ENCODE measurements around the gene ARG1. TPM values are rescaled to one million over a fixed set of nuclear protein-coding genes. Genes with fewer than 3 reads are reported as not detected.

ARG1 gene
- total RNA-seq, 4 donors from 2014 or later, result 0.81 TPM; not detected in 3

GRCh38 chr6:131587909-131588308 is 14.9 kb downstream of the ARG1 start:
- TF ChIP-seq, protein P1, sequence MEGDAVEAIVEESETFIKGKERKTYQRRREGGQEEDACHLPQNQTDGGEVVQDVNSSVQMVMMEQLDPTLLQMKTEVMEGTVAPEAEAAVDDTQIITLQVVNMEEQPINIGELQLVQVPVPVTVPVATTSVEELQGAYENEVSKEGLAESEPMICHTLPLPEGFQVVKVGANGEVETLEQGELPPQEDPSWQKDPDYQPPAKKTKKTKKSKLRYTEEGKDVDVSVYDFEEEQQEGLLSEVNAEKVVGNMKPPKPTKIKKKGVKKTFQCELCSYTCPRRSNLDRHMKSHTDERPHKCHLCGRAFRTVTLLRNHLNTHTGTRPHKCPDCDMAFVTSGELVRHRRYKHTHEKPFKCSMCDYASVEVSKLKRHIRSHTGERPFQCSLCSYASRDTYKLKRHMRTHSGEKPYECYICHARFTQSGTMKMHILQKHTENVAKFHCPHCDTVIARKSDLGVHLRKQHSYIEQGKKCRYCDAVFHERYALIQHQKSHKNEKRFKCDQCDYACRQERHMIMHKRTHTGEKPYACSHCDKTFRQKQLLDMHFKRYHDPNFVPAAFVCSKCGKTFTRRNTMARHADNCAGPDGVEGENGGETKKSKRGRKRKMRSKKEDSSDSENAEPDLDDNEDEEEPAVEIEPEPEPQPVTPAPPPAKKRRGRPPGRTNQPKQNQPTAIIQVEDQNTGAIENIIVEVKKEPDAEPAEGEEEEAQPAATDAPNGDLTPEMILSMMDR (IDR thresholded peaks at IDR 0.05), result no peak
- TF ChIP-seq EP300 (IDR thresholded peaks at IDR 0.05), result no peak
- no peak for TF ChIP-seq POLR2AphosphoS5 (IDR thresholded peaks at IDR 0.05)
- TF ChIP-seq POLR2A (IDR thresholded peaks at IDR 0.05), result no peak
- H3K36me3 ChIP-seq, result peaks cover 14 to 100% of the 10 kb centered on the region in 2 donors

GRCh38 chr6:131588643-131589042 is 15.6 kb downstream of the ARG1 start:
- Histone ChIP-seq H3K4me1 (no peaks in the 10 kb centered on the region), H3K27me3 (no peaks in the 10 kb centered on the region), H3K4me3 (no peak overlapping the region), H3K27ac (no peak overlapping the region), H3K9me3 (no peaks in the 10 kb centered on the region), H3K36me3 (peaks cover 14 to 100% of the 10 kb centered on the region in 2 donors)
- ATAC-seq, result no peak
- TF ChIP-seq POLR2AphosphoS5 (IDR thresholded peaks at IDR 0.05) (no peak), POLR2A (IDR thresholded peaks at IDR 0.05) (no peak), EP300 (IDR thresholded peaks at IDR 0.05) (no peak)
- TF ChIP-seq, protein P1 (IDR thresholded peaks at IDR 0.05), result no peak
- WGBS, 2 donors (ENCODE audit: low coverage in 1 of 2), result 60 to 79% methylated on average over 2 of the region's 2 CpGs

More at GRCh38 chr6:131587909-131588308, 14.9 kb downstream of the ARG1 start:
- Histone ChIP-seq H3K27me3 (no peaks in the 10 kb centered on the region), H3K4me1 (no peaks in the 10 kb centered on the region), H3K9me3 (no peaks in the 10 kb centered on the region), H3K4me3 (no peak overlapping the region), H3K27ac (no peak overlapping the region)
- WGBS, 2 donors (ENCODE audit: low coverage in 1 of 2), result 93 to 94% methylated on average over 4 of the region's 4 CpGs
- no peak for ATAC-seq

DNA sequence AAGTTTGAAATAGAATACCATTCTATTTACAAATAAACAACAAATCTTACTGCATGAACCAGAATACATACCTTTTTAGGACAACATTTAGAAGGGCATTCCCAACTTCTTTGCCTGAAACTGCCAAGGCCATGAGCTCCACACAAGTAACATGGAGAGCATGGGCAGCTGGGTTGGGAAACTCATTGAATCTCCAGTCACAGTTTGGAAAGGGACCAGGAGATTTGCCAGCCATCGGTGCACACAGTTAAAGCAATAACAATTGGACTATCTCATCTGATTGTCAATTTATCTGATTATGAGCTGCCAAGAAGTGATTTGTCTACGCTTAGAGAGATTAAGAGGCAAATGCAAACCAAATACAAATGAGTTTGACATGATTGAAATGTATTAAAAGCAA is 19.9 kb downstream of the ARG1 start:
- ATAC-seq, result no peak
- H3K4me3 ChIP-seq, result no peak overlapping the region
- H3K27me3 ChIP-seq, result no peaks in the 10 kb centered on the region
- H3K27ac ChIP-seq, result no peak overlapping the region
- peaks cover 22 to 100% of the 10 kb centered on the region in 2 donors for H3K36me3 ChIP-seq
- no peak for TF ChIP-seq POLR2A (IDR thresholded peaks at IDR 0.05)
- TF ChIP-seq, protein P1 (IDR thresholded peaks at IDR 0.05), result no peak
- TF ChIP-seq EP300 (IDR thresholded peaks at IDR 0.05), result no peak
- TF ChIP-seq POLR2AphosphoS5 (IDR thresholded peaks at IDR 0.05), result no peak
- H3K9me3 ChIP-seq, result no peaks in the 10 kb centered on the region
- WGBS, 2 donors (ENCODE audit: low coverage in 1 of 2), result 71 to 82% methylated on average over 1 to 2 of the region's 2 CpGs
- no peaks in the 10 kb centered on the region for H3K4me1 ChIP-seq

- TF ChIP-seq POLR2AphosphoS5 (IDR thresholded peaks at IDR 0.05), result no peak
- no peak for TF ChIP-seq POLR2A (IDR thresholded peaks at IDR 0.05)
- TF ChIP-seq, protein P1 (IDR thresholded peaks at IDR 0.05), result no peak
- no peak for TF ChIP-seq EP300 (IDR thresholded peaks at IDR 0.05)
- WGBS, 2 donors (ENCODE audit: low coverage in 1 of 2), result 95 to 100% methylated on average over 9 to 11 of the region's 11 CpGs
- H3K27ac ChIP-seq, result no peak overlapping the region
- ATAC-seq, result no peak
- H3K4me3 ChIP-seq, result no peak overlapping the region
- peaks cover 28 to 100% of the 10 kb centered on the region in 2 donors for H3K36me3 ChIP-seq
- no peaks in the 10 kb centered on the region for H3K27me3 ChIP-seq
- H3K9me3 ChIP-seq, result no peaks in the 10 kb centered on the region
- H3K4me1 ChIP-seq, result no peaks in the 10 kb centered on the region
Observed at GRCh38 chr6:131594074-131594473, 21.0 kb downstream of the ARG1 start.

- H3K27ac ChIP-seq, result no peak overlapping the region
- WGBS, 2 donors (ENCODE audit: low coverage in 1 of 2), result 83 to 88% methylated on average over 1 to 3 of the region's 3 CpGs
- ATAC-seq, result no peak
- H3K27me3 ChIP-seq, result no peaks in the 10 kb centered on the region
- no peaks in the 10 kb centered on the region for H3K9me3 ChIP-seq
- no peak overlapping the region for H3K4me3 ChIP-seq
- peaks cover 19 to 100% of the 10 kb centered on the region in 2 donors for H3K36me3 ChIP-seq
- no peak for TF ChIP-seq POLR2AphosphoS5 (IDR thresholded peaks at IDR 0.05)
- TF ChIP-seq, protein P1 (IDR thresholded peaks at IDR 0.05), result peak in 1 of 4 experiments; percentile 12
- no peaks in the 10 kb centered on the region for H3K4me1 ChIP-seq
Observed at GRCh38 chr6:131597446-131597845, 24.4 kb downstream of the ARG1 start.
